ENCODE measurements around the gene ARFGAP2.

The ARFGAP2 gene

DNA sequence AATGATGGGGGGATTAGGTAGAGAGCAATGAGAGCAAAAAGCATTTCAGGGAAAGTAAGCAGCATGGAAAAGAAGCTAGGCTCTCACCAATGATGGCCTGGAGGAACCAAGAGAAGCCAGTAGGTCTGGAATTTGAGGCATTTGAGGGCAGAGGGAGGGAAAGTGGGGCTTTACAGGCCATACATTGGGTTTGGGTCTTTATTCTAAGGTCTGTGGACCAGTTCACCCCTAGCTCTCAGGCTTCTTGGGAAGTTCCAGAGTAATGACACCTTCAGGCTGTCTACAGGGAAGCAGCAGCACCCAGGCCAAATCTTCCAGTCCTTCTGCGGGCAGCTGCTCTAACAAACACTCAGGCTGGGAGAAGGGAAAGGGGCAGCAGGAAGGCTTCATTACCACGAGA lies 29.4 kb downstream of the ARFGAP2 start:
- peak; percentile 41 for DNase-seq

DNA sequence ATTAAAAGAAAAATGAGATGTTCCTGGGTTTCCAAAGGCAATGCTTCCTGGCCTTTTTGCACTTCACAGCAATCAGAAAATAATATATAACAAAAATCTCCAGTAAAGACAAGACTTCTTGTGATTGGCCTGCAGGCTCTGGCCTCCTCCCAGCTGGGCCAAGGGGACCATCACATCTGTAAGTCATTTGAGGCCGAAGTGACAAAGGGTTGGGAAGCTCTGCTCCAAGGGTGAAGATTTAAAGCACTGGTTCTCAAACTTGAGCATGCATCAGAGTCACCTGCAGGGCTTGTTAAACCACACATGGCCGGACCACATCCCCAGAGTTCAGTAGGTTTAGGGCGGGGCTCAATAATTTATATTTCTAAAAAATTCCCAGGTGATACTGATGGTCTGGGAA lies 32.1 kb downstream of the ARFGAP2 start:
- DNase-seq = no peak

DNA sequence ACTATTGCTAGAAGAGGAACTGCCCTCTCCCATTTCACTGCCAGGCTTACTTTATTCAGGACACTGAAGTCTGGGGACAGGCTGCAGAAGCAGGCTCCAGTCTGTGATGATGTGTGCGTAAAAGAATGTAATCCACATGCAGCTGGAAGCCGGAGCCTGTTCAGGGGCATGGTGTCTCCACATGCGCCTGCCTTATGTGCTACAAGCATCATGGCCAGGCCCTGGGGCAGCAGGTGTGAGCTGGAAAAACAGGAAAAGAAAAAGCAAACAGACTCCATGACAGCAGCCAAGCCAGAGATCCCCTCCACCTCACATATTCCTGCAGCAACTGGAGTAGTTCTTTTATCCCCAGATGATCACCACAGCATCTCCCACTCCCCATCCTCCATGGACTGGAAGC lies 33.4 kb downstream of the ARFGAP2 start:
- DNase-seq = peak; percentile 34

DNA sequence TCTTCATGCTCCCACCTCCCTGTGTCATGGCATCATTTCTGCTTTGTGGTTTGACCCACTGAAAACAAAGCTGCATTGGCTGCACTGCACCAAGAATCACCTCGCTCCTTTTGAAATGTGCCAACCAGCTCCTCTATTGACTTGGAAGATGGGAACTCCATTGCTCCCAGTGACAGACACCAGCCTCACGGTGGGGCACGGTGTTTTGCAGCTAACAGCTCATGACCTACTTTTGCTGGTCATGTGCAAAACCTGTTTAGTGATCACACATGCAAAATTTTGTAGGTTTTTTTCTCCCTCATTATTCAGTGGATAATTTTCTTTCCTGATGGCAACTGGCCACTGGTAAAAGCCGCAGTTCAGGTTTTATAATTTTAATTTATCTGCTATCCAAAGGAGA lies 36.8 kb downstream of the ARFGAP2 start:
- no peak for DNase-seq

DNA sequence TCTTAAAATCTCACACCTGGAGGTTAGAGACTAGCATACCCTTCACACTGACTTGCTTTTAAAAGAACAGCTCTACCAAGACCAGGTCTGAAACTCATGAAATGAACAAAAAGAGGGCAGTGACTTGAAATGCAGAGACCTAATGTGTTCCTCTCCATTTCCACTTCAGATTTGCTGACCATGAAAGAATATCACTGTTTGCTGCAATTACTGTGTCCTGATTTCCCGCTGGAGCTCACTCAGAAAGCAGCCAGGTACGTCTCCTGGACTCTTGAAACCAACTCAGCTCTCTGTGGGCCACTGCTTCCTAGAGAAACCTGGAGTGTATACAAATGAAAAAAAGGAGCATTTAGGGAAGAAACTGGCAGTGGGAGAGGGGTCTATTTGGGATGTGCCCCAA lies 39.2 kb downstream of the ARFGAP2 start:
- DNase-seq = no peak

DNA sequence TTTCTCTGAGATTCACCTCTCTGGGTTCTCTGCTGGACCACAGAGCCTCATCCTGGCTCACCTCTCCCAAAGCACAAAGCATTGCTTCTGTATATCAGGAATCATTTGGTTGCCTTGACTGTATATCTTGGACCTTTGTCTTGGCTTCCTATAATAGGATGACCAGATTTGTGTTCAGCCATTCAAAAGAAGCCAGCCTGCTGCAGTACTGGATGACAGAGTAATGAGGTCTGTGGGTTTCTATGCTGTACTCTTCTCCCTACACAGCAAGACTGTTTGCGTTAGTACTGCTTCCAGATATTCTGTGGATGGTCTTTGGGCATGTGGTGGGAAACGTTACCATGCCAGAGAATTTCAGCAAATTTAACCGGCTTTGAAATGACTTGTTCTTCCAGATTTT lies 39.8 kb downstream of the ARFGAP2 start:
- DNase-seq = no peak

DNA sequence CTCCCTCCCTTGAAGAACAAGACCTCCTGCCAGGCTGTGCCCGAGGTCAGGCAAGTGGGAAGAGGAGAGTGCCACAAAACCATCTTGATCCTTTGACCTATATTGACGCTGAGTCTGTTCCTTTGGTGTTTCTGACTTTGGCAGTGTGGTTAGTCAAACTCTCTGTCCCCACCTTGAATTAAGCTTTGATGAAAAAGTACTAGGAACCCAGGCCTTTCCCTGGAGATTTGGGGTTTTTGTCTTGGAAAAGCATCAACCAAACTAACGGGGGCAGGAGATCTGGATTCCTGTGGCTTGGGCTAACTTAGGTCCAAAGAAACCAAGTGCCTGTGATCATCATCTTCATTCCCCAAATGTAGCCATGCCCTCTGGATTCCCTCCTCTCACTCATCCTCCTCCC lies 40.4 kb downstream of the ARFGAP2 start:
- DNase-seq = no peak

DNA sequence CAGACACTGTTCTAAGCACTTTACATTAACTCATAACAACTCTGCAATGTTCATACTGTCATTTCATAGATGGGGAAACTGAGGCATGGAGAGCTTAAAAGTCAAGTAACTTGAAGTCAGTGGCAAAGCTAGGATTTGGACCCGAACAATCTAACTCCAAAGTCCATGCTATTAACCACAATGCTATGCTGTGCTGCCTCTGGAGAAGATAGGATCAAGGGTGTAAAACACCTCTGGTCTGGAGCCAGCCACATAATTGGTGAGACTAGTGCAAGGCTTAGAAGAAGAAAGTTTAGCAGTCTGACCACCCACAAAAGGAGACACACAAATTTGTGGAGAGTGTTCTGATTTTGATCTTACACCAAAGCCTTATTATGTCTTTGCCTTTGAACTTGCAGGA lies 43.7 kb downstream of the ARFGAP2 start:
- DNase-seq = no peak

DNA sequence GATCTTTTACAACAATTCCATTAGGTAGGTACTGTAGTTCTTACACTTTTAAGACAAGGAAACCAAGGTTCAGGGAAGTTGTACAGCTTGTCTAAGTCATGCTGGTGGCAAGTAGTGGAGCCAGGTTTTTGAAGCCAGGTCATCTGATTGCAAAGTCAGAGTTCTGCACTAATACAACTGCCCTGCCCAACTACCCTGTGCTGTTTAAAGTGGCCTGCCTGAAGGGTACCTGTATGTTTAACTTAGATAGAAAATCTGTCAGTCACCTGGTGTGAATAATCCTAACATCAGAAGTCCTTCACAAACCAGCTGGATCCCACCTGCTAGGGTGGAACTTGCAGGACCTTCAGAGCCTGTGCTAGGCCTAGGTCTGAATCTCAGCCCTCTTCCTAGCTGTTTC lies 44.2 kb downstream of the ARFGAP2 start:
- no peak for DNase-seq

DNA sequence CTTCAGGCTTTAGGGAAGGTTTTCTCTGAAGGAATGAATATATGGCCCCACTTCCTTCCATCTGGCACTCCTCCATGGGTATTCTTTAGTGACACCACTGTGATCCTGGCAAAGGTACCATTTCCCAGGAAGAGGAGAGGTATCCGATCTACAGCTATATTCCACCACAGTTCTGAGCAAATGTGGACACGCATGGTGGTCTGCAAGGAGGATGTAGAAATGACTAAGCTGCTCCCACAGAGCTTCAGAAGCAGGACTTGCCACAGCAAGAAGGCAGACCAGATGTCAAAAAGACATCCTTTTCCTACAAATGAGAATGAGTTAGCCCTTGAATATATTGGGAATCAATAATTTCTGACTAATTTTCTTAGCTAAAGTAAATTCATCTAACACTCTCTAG lies 45.5 kb downstream of the ARFGAP2 start:
- DNase-seq = no peak

DNA sequence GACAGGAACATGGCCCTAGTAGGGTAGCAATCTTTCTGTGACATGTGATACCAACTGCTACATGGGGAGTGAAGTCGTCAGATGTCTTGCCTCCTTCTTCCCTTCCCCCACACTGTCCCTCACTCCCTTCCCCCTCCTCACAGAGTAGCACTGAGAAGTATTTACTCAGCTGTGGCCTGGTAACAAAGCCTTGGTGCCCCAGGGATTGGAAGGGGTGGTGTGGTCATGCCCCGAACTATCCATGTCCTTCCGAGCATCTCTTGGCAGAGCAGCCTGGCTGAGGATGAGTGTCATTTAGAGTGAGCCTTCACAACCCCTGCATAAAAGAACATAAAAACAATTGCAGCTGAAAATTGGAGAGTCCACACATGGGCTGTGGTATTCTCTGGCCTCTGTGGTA lies 46.1 kb downstream of the ARFGAP2 start:
- peak; percentile 87 for DNase-seq

DNA sequence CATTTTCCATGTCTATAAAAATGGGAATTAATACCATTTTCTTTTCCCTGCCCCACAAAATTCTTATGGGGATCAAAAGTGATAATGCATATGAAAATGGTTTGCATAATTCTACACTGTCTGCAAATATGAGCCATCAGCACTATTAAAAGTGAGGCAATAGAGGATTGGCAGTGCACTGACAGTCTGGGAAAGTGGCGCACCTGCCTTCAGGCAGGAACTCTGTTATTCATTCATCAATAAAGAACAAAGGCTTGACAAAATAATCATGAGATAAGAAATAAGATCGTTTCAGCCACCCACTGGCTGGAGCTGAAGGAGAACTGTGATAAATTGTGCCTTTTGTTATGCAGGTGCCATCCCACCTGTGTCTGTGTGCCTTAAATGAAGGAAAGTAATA lies 49.5 kb downstream of the ARFGAP2 start:
- peak; percentile 23 for DNase-seq

DNA sequence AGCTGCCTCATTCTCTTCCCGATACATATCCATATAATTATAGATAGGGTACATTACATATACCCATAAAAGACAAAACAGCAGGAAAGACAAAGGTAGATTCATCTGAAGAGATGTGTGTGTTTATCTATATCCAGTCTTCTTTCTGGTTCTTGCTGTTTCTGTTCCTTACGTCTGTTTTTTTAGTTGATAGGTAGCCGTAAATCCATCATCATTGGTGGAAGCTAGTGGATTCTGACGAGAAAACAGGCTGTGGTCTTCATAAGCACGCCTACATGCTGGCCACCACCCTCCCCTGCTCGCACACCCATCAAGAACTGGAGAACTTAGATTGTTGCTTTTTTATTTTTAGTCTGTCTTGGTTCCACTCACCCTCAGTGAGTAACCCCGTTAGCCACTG lies 51.6 kb downstream of the ARFGAP2 start:
- no peak for DNase-seq

DNA sequence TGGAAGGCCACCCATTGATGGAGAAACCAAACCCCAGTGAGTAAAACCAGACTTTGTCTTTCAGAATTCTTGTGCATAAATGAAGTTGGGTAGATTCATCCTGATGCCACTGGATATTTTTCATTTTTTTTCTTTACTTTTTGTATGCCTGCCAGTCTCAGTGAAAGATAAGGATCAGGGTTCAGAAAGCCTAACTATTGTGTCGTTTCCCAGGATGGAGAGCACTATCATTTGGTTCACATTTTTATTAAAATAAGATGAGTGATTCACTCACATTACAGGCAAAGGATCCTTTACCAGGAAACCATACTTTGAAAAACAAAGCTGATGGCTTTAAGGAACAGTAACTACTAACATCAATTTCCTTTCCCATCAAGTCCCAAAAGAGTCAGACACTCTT lies 52.0 kb downstream of the ARFGAP2 start:
- DNase-seq = no peak

DNA sequence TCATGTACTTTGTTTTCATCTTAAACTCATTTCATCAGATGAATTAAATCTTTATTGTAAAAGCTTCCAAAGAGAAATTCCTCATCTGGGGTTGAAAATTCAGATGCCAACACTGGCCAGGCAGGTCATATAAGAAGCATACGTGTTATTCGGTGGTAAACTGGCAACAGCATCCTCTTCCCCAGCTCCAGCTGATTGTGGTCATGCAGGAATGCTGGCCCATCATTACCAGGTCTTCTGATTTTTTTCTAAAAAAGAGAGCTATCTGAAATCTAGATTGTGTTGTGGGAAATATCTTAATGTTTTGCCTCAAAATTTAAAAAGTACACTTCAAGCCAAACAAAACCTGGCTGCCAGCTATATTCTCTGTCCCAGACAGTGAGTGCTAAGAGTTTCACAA lies 53.6 kb downstream of the ARFGAP2 start:
- no peak for DNase-seq

DNA sequence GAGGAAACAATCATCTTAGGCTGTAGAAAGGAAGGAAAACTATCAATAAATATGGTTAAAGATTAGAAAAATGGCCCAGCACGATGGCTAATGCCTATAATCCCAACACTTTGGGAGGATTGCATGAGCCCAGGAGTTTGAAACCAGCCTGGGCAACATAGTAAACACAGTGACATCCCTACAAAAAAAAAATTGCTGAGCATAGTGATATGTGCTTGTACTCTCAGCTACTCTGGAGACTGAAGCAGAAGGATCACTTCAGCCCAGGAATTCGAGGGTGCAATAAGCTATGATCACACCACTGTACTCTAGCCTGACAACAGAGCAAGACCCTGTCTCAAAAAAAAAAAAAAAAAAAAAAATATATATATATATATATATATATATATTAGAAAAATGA lies 54.9 kb downstream of the ARFGAP2 start:
- DNase-seq = no peak

DNA sequence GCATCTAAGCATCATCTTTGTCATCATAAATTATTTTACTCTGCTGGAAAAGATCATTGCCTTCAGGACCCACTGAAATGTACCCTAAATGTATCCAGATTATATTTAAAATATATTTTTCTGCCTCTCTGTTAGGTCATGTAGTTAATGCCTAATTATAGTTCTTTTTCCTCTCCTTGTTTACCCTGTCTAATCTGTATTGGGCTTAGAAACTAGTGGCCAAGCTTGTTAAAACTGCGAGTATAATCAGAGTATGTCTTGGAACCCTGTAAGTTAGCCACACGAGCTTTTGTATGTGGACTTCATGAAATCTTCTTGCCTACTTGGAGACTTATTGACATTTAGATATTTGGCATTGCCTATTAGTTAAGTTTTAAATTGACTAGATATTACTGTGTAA lies 55.6 kb downstream of the ARFGAP2 start:
- DNase-seq = no peak

DNA sequence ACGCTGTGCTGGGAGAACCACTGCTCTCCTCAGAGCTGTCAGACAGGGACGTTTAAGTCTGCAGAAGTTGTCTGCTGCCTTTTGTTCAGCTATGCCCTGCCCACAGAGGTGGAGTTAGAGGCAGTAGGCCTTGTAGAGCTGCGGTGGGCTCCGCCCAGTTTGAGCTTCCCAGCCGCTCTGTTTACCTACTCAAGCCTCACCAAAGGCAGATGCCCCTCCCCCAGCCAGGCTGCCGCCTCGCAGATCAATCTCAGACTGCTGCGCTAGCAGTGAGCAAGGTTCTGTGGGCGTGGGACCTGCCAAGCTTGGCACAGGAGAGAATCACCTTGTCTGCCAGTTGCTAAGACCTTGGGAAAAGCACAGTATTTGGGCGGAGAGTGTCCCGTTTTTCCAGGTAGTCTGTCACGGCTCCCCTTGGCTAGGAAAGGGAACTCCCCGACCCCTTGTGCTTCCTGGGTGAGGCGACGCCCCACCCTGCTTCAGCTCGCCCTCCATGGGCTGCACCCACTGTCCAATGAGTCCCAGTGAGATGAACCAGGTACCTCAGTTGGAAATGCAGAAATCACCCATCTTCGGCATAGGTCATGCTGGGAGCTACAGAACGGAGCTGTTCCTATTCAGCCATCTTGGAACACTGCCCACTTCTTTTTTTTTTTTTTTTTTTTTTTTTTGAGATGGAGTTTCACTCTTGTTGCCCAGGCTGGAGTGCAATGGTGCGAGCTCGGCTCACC lies 57.6 kb downstream of the ARFGAP2 start:
- peak; percentile 15 for DNase-seq

Data from NCI-H1092 treated with DMSO at 0.1 percent for 48 hours (cell line).